ENCODE results near the gene C10orf71.

The C10orf71 gene

GRCh38 chr10:49301302-49301701, 2.3 kb downstream of the C10orf71 start (continued):
- TF ChIP-seq SCRT2 (tag by site-specific recombination; IDR thresholded peaks at IDR 0.05) (no peak), ZNF354C (tag by site-specific recombination; IDR thresholded peaks at IDR 0.05; ENCODE audit: borderline replicate concordance, low read depth) (no peak), ZSCAN30 (tag by site-specific recombination; IDR thresholded peaks at IDR 0.05) (no peak), ZNF140 (tag by site-specific recombination; IDR thresholded peaks at IDR 0.05) (no peak), ZNF112 (tag by site-specific recombination; IDR thresholded peaks at IDR 0.05) (no peak), SP7 (tag by site-specific recombination; IDR thresholded peaks at IDR 0.05) (no peak)

- peaks cover 8% of the 10 kb centered on the region; the same call in 1 of the 2 replicates for H3K4me1 ChIP-seq (ENCODE audit: control insufficient read depth, insufficient read depth, low read length)
- CTCF ChIA-PET = no interaction called here
- POLR2A ChIA-PET = no interaction called here
- H3K27ac ChIP-seq (ENCODE audit: extremely low read depth, low read depth, low read length) = no peak overlapping the region
- no peaks in the 10 kb centered on the region for H3K36me3 ChIP-seq (ENCODE audit: control insufficient read depth in 2 of 2, insufficient read depth in 1 of 2, low read length in 2 of 2)
- H3K4me3 ChIP-seq (ENCODE audit: low read depth, low read length) = no peak overlapping the region
- no peaks in the 10 kb centered on the region for H3K9me3 ChIP-seq (ENCODE audit: control insufficient read depth, insufficient read depth, low read depth, low read length)
- no peak for TF ChIP-seq ZNF707 (tag by site-specific recombination; IDR thresholded peaks at IDR 0.05)
- no peak for TF ChIP-seq ZNF302 (tag by site-specific recombination; IDR thresholded peaks at IDR 0.05; ENCODE audit: low read depth)
- no peak for TF ChIP-seq ZNF214 (tag by site-specific recombination; IDR thresholded peaks at IDR 0.05; ENCODE audit: borderline replicate concordance)
- TF ChIP-seq ZNF501 (tag by site-specific recombination; IDR thresholded peaks at IDR 0.05) = no peak
- no peak for TF ChIP-seq ZBTB26 (tag by site-specific recombination; optimal IDR thresholded peaks at IDR 0.05)
- TF ChIP-seq, protein P1, sequence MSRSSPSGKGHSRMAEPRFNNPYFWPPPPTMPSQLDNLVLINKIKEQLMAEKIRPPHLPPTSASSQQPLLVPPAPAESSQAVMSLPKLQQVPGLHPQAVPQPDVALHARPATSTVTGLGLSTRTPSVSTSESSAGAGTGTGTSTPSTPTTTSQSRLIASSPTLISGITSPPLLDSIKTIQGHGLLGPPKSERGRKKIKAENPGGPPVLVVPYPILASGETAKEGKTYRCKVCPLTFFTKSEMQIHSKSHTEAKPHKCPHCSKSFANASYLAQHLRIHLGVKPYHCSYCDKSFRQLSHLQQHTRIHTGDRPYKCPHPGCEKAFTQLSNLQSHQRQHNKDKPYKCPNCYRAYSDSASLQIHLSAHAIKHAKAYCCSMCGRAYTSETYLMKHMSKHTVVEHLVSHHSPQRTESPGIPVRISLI (tag by site-specific recombination; IDR thresholded peaks at IDR 0.05) = no peak
- TF ChIP-seq ZNF239 (tag by site-specific recombination; IDR thresholded peaks at IDR 0.05) = no peak
- TF ChIP-seq ZNF10 (tag by site-specific recombination; IDR thresholded peaks at IDR 0.05) = no peak
- TF ChIP-seq ZNF112 (tag by site-specific recombination; IDR thresholded peaks at IDR 0.05) = no peak
Observed at GRCh38 chr10:49302088-49302487, 3.1 kb downstream of the C10orf71 start.

- ChIA-PET POLR2A (no interaction called here), CTCF (interaction anchor here (1.3 kb wide), 1 partner anchor 21 kb away, joined by 3 read pairs; no protein-coding TSS in a partner anchor)
- Histone ChIP-seq H3K4me3 (ENCODE audit: low read depth, low read length) (no peak overlapping the region), H3K36me3 (ENCODE audit: control insufficient read depth in 2 of 2, insufficient read depth in 1 of 2, low read length in 2 of 2) (no peaks in the 10 kb centered on the region), H3K27ac (ENCODE audit: extremely low read depth, low read depth, low read length) (no peak overlapping the region), H3K4me1 (ENCODE audit: control insufficient read depth, insufficient read depth, low read length) (peaks cover 4% of the 10 kb centered on the region; the same call in 1 of the 2 replicates), H3K9me3 (ENCODE audit: control insufficient read depth, insufficient read depth, low read depth, low read length) (no peaks in the 10 kb centered on the region)
- TF ChIP-seq OSR2 (tag by site-specific recombination; IDR thresholded peaks at IDR 0.05) (no peak), MEIS1 (CRISPR knock-in tag; IDR thresholded peaks at IDR 0.05; ENCODE audit: borderline replicate concordance) (no peak), GLIS1 (tag by site-specific recombination; IDR thresholded peaks at IDR 0.05) (peak; percentile 99), RBAK (tag by site-specific recombination; IDR thresholded peaks at IDR 0.05) (no peak), ZIC2 (tag by site-specific recombination; IDR thresholded peaks at IDR 0.05) (peak; percentile 99)
- TF ChIP-seq, protein P2, sequence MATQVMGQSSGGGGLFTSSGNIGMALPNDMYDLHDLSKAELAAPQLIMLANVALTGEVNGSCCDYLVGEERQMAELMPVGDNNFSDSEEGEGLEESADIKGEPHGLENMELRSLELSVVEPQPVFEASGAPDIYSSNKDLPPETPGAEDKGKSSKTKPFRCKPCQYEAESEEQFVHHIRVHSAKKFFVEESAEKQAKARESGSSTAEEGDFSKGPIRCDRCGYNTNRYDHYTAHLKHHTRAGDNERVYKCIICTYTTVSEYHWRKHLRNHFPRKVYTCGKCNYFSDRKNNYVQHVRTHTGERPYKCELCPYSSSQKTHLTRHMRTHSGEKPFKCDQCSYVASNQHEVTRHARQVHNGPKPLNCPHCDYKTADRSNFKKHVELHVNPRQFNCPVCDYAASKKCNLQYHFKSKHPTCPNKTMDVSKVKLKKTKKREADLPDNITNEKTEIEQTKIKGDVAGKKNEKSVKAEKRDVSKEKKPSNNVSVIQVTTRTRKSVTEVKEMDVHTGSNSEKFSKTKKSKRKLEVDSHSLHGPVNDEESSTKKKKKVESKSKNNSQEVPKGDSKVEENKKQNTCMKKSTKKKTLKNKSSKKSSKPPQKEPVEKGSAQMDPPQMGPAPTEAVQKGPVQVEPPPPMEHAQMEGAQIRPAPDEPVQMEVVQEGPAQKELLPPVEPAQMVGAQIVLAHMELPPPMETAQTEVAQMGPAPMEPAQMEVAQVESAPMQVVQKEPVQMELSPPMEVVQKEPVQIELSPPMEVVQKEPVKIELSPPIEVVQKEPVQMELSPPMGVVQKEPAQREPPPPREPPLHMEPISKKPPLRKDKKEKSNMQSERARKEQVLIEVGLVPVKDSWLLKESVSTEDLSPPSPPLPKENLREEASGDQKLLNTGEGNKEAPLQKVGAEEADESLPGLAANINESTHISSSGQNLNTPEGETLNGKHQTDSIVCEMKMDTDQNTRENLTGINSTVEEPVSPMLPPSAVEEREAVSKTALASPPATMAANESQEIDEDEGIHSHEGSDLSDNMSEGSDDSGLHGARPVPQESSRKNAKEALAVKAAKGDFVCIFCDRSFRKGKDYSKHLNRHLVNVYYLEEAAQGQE (tag by site-specific recombination; IDR thresholded peaks at IDR 0.05) = peak; percentile 69; the same call in 1 of the 2 replicates
Observed at GRCh38 chr10:49303711-49304110, 4.7 kb downstream of the C10orf71 start.
